GM12878 (cell line): ENCODE results near the gene FANCL. TPM values are rescaled to one million over a fixed set of nuclear protein-coding genes. Genes with fewer than 3 reads are reported as not detected.

ENCODE experiments used
- ATAC-seq: fragments of 200-7000 bp; cut with Tn5 transposase; 3 replicates; pipeline ENCODE4 v1.9.1; 2020; ENCODE audit warnings: mild to moderate bottlenecking, moderate library complexity
- BruUV-seq: library from RNA; stranded (reverse); fragments of 400-500 nt; replicated peaks from 2 replicates; lab custom pipeline; 2021; lab: Mats Ljungman, UMichigan
- CTCF ChIA-PET: fragments of 300-600 bp; sonication (Branson Sonifier 250); formaldehyde crosslinking; extraction: SDS; loops from one replicate; lab custom pipeline; 2021; ENCODE audit warnings: inconsistent platforms; lab: Yijun Ruan, JAX
- POLR2A ChIA-PET: fragments of 350-600 bp; formaldehyde crosslinking; extraction: SDS; loops from one replicate; lab custom pipeline; 2021; ENCODE audit warnings: inconsistent platforms; lab: Charles Lee
- RAD21 ChIA-PET: fragments of 300-600 bp; sonication (Branson Sonifier 250); formaldehyde crosslinking; loops from one replicate; lab custom pipeline; 2023; ENCODE audit warnings: antibody characterized with exemption; ENCODE audit not compliant: unreplicated experiment; lab: Charles Lee
- SMC1A ChIA-PET: fragments of 300-600 bp; sonication (Branson Sonifier 250); formaldehyde crosslinking; loops from one replicate; lab custom pipeline; 2023; ENCODE audit not compliant: unreplicated experiment, uncharacterized antibody; lab: Charles Lee
- DNase-seq: peaks from one replicate; pipeline ENCODE4 v3.0.0-alpha.2; 2011; ENCODE audit warnings: low read depth, low spot score
- FAIRE-seq: peaks from 3 replicates; lab custom pipeline; 2011; peaks lifted over from hg19 to GRCh38; lab: Jason Lieb, UNC
- H2AFZ ChIP-seq: 2 replicates; pipeline ENCODE4 v1.6.0; 2011; ENCODE audit warnings: low read depth, low read length, control low read depth; ENCODE audit not compliant: control insufficient read depth
- H3K27ac ChIP-seq: 2 replicates; pipeline ENCODE4 v1.5.1; 2011; ENCODE audit warnings: control low read depth; ENCODE audit not compliant: control insufficient read depth, insufficient read depth
- H3K27me3 ChIP-seq, 2 experiments: replicated peaks in 1 of 2; 2 replicates each; pipeline versions ENCODE4 v1.6.0 to v1.6.1; 2011; ENCODE audit warnings: low read length in 1 of 2; ENCODE audit not compliant: control insufficient read depth in 2 of 2, insufficient read depth in 2 of 2
- H3K36me3 ChIP-seq, 2 experiments: 2 replicates each; pipeline ENCODE4 v1.5.1; 2011; ENCODE audit warnings: low read length in 1 of 2; ENCODE audit not compliant: control insufficient read depth in 2 of 2, insufficient read depth in 2 of 2
- H3K4me1 ChIP-seq: 2 replicates; pipeline ENCODE4 v1.6.1; 2011; ENCODE audit warnings: mild to moderate bottlenecking, low read length, moderate library complexity, mixed read lengths; ENCODE audit not compliant: control insufficient read depth, insufficient read depth
- H3K4me2 ChIP-seq: 2 replicates; pipeline ENCODE4 v1.6.0; 2011; ENCODE audit warnings: control low read depth; ENCODE audit not compliant: control insufficient read depth, insufficient read depth
- H3K4me3 ChIP-seq: fragments of 200-600 bp; sonication (generic); 2 replicates; pipeline ENCODE4 v1.5.1; 2016
- H3K79me2 ChIP-seq: 2 replicates; pipeline ENCODE4 v1.6.0; 2011; ENCODE audit warnings: low read length; ENCODE audit not compliant: control insufficient read depth, insufficient read depth
- H3K9ac ChIP-seq: 2 replicates; pipeline ENCODE4 v1.8.0; 2011; ENCODE audit warnings: low read length, control low read depth, mixed read lengths; ENCODE audit not compliant: control insufficient read depth, insufficient read depth
- H3K9me3 ChIP-seq: replicated peaks from 3 replicates; pipeline ENCODE4 v1.5.1; 2011; ENCODE audit warnings: mild to moderate bottlenecking, low read length; ENCODE audit not compliant: control insufficient read depth, insufficient read depth
- H4K20me1 ChIP-seq: 2 replicates; pipeline ENCODE4 v1.6.0; 2011; ENCODE audit not compliant: control insufficient read depth, insufficient read depth
- ASH2L ChIP-seq: fragments of 300-600, 200-600 bp; sonication (generic); IDR thresholded peaks from 2 replicates; pipeline ENCODE4 v1.6.1; 2017; ENCODE audit warnings: low read depth, mild to moderate bottlenecking, borderline replicate concordance
- CEBPB ChIP-seq, 2 experiments: fragments of 150-350 bp in 1 of 2; IDR thresholded peaks; 2 replicates each; pipeline ENCODE4 v1.6.1; 2012 to 2014; ENCODE audit warnings: low read depth in 2 of 2, low read length in 2 of 2, borderline replicate concordance in 1 of 2, inconsistent platforms in 1 of 2
- CHD1 ChIP-seq: IDR thresholded peaks from 2 replicates; pipeline ENCODE4 v1.6.1; 2012; ENCODE audit warnings: low read depth, low read length, improper control_type of control experiment
- E2F8 ChIP-seq: fragments of 450-650 bp; IDR thresholded peaks from 2 replicates; pipeline ENCODE4 v1.6.1; 2018; ENCODE audit warnings: mild to moderate bottlenecking, low read depth, moderate library complexity; ENCODE audit not compliant: partially characterized antibody
- MEF2A ChIP-seq: IDR thresholded peaks from 2 replicates; pipeline ENCODE4 v1.6.1; 2011; ENCODE audit warnings: low read depth, mild to moderate bottlenecking, low read length, moderate library complexity; ENCODE audit not compliant: insufficient read depth
- NFYA ChIP-seq: IDR thresholded peaks from 2 replicates; pipeline ENCODE4 v1.6.1; 2011; ENCODE audit warnings: low read depth, mild to moderate bottlenecking, low read length, improper control_type of control experiment, borderline replicate concordance
- SMAD5 ChIP-seq: IDR thresholded peaks from 2 replicates; pipeline ENCODE4 v1.6.1; 2016; ENCODE audit warnings: antibody characterized with exemption, low read depth
- ZNF592 ChIP-seq: fragments of 450-650 bp; IDR thresholded peaks from 2 replicates; pipeline ENCODE4 v1.6.1; 2017; ENCODE audit warnings: mild to moderate bottlenecking, moderate library complexity
- WGBS: methylation state at CpG from one replicate; pipeline ENCODE4 v1.1.6; 2016; ENCODE audit warnings: low lambda C conversion rate; ENCODE audit not compliant: insufficient replicate concordance, insufficient coverage; ENCODE audit errors: missing lambda C conversion rate; 5-methylcytosine and 5-hydroxymethylcytosine counted together
- in situ Hi-C: fragments of 300-500 bp; cut with MboI; formaldehyde crosslinking; loops from 9 replicates; pipeline ENCODE4 v1.14.3; 2018; ENCODE audit warnings: mixed read lengths
- intact Hi-C: fragments of 100-400 bp; cut with micrococcal nuclease; formaldehyde crosslinking; loops from one replicate; pipeline ENCODE4 v1.14.2; 2022; ENCODE audit not compliant: unreplicated experiment
- polyA plus RNA-seq, 11 experiments: library from polyadenylated mRNA; depleted of rRNA in 4 of 11; unstranded in 6 of 11; stranded (reverse) in 5 of 11; fragments of >200 nt; fragmentation: Nextera tagmentation in 4 of 11; fragmentation: Illumina TruSeq in 1 of 11; extraction: Ambion mirVana in 4 of 11; extraction: Trizol in 1 of 11; gene quantifications; 1 replicate in 1 of 11; 2 replicates in 10 of 11; pipeline versions ENCODE4 v1.2.1 to v1.2.3, GENCODE V29; 2011 to 2016; ENCODE audit warnings: inconsistent platforms in 2 of 11, missing spikeins in 2 of 11, low read depth in 1 of 11
- total RNA-seq, 4 experiments: library from RNA; depleted of rRNA in 3 of 4; stranded (reverse); fragments of >200 nt in 3 of 4; fragmentation: Illumina TruSeq in 1 of 4; extraction: Trizol in 1 of 4; gene quantifications; 2 replicates each; pipeline versions ENCODE4 v1.2.1 to v1.2.3, GENCODE V29; 2013 to 2021
- TF ChIP-seq, protein P1 (sequence below): fragments of 450-650 bp; IDR thresholded peaks from 2 replicates; pipeline ENCODE4 v1.6.1; 2014; ENCODE audit warnings: mild to moderate bottlenecking

FANCL gene
- total and polyA plus RNA-seq, 10 of the 15 experiments (the other 5 are each of a cell fraction or from before 2014, with no cell fraction given): 30.8 to 90.5 (median 52.3) TPM

DNA sequence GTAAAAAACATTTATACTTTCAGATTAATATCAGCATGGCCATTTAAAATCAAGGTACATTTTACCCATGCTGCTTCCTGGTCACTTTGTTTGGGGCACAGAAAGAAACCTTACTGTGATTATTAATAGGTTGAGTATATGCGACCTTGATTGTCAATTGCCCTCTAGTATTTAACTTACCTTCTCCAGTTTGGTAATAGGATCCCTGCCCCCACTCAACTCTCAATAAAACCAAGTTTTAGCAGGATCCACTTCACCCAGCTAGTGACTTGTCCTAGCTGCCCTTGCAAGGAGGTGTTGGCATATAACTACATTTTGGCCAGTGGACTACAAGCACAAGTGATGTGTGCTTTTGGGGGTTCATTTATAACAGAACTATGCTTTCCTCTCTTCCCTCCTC is 34.3 kb downstream of the FANCL start (continued):
- no peak for TF ChIP-seq NFYA

DNA sequence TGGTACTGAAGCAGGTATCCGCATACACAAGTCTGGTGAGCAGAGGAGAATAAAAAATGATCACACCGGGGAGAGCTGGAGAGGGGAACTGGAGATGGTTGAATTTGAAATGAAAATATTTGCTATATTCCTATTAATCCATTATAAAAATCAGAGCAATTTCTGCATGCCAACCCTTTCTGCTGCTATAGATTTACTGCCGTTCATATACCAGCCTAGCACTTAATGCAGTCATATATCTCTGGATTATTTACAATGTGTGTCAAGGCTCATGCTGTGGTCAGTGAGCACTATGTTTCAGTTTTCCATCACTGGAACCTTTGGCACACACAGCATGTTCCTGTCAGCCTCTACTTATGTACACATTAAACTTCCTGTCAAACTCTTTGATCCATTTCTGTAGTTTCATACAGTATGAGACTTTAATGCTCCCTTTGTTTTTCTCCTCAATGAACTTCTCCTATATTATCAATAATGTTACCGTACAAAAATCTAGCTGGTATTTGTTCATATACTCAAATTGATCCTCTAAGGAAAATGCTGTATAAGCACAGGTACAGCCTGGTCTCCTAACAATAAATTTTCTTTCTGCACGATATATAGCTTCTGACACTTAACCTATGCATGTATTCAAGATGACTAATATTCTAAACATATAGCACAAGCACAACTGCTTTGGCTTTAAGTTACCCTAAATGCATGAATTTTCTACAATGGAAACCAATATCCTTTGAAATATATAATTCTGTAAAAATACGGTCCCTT is 36.7 kb downstream of the FANCL start:
- Histone ChIP-seq H3K27ac (no peak overlapping the region), H3K9me3 (no peaks in the 10 kb centered on the region), H3K79me2 (no peaks in the 10 kb centered on the region), H3K4me2 (no peak overlapping the region), H3K9ac (no peak overlapping the region), H3K4me3 (no peak overlapping the region), H4K20me1 (no peaks in the 10 kb centered on the region), H2AFZ (no peak overlapping the region), H3K36me3 (peaks cover 0 to 7% of the 10 kb centered on the region in 2 experiments; a peak in 2 of 4 replicates), H3K27me3 (no peaks in the 10 kb centered on the region), H3K4me1 (no peaks in the 10 kb centered on the region)
- in situ Hi-C loops (no loop called here), intact Hi-C loops (no loop called here)
- WGBS: 99% methylated on average over 6 of the region's 6 CpGs
- ChIA-PET SMC1A (no interaction called here), RAD21 (no interaction called here), POLR2A (no interaction called here), CTCF (no interaction called here)
- FAIRE-seq: no peak
- ATAC-seq: peak; percentile 10; the same call in 1 of the 3 replicates
- no peak for DNase-seq
- no TSS peak for BruUV-seq
- TF ChIP-seq, protein P1, sequence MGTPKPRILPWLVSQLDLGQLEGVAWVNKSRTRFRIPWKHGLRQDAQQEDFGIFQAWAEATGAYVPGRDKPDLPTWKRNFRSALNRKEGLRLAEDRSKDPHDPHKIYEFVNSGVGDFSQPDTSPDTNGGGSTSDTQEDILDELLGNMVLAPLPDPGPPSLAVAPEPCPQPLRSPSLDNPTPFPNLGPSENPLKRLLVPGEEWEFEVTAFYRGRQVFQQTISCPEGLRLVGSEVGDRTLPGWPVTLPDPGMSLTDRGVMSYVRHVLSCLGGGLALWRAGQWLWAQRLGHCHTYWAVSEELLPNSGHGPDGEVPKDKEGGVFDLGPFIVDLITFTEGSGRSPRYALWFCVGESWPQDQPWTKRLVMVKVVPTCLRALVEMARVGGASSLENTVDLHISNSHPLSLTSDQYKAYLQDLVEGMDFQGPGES: no peak
- TF ChIP-seq MEF2A (no peak), ZNF592 (no peak), E2F8 (no peak), CHD1 (no peak), CEBPB (IDR thresholded peaks at IDR 0.05; ENCODE audit: borderline replicate concordance in 1 of 2, low read depth in 2 of 2, low read length in 2 of 2) (no peak), ASH2L (no peak), SMAD5 (no peak)
